GM12865 (cell line): ENCODE data around the gene PML.

Experiments used
- DNase-seq: peaks from one replicate; pipeline ENCODE4 v3.0.0; 2010; ENCODE audit warnings: low read depth
- H3K4me3 ChIP-seq: 2 replicates; pipeline ENCODE4 v1.5.1; 2011; ENCODE audit warnings: mild to moderate bottlenecking, low read depth, low read length, control low read depth
- CTCF ChIP-seq: IDR thresholded peaks from 2 replicates; pipeline ENCODE4 v1.5.1; 2011; ENCODE audit warnings: low read length, control low read depth, low read depth, inconsistent platforms; ENCODE audit not compliant: insufficient read depth; ENCODE audit errors: missing control alignments

The PML gene

GRCh38 chr15:73979636-73980035 lies 14.9 kb upstream of the PML start:
- no peak for TF ChIP-seq CTCF
- DNase-seq: no peak
- no peak overlapping the region for H3K4me3 ChIP-seq

- H3K4me3 ChIP-seq: no peak overlapping the region
- no peak for TF ChIP-seq CTCF
- no peak for DNase-seq
Observed at GRCh38 chr15:73981761-73982221, 12.7 kb upstream of the PML start.

GRCh38 chr15:73982222-73982962 lies 12.1 kb upstream of the PML start:
- H3K4me3 ChIP-seq: no peak overlapping the region
- no peak for TF ChIP-seq CTCF

GRCh38 chr15:73983211-73983727 lies 11.2 kb upstream of the PML start:
- no peak for TF ChIP-seq CTCF
- H3K4me3 ChIP-seq: no peak overlapping the region
- no peak for DNase-seq

More at GRCh38 chr15:73982222-73982962, 12.1 kb upstream of the PML start:
- DNase-seq: peak; percentile 48

GRCh38 chr15:73983773-73984172 lies 10.7 kb upstream of the PML start:
- no peak for DNase-seq

GRCh38 chr15:73984208-73984979 lies 10.1 kb upstream of the PML start:
- no peak overlapping the region for H3K4me3 ChIP-seq
- TF ChIP-seq CTCF: no peak
- DNase-seq: no peak

More at GRCh38 chr15:73983773-73984172, 10.7 kb upstream of the PML start:
- TF ChIP-seq CTCF: no peak
- H3K4me3 ChIP-seq: no peak overlapping the region
